Measurements from ENCODE around the gene GASK1A.

GASK1A gene

GRCh38 chr3:42982645-42983412, 3.7 kb downstream of the GASK1A start:
- DNase-seq (ENCODE audit: low read depth in 2 of 2) = no peak

DNA sequence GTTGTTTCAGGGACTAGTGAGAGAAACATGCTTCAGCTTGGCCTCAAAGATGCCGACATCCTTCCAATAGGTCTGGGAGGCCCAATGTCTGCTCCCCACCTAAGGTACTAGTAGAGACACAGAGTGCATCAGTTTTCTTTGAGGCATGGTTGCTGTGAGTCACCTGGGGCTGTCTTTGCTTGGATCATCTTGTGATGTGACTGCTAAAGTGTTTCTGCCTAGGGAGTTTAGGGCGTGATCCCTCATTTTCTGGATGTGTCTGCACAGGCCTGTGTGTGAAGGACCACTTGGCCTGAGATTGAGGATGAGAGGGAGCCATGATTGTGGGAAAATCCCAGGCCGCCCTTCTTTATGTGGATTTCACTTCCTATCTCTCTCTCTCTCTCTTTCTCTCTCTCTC, 4.8 kb downstream of the GASK1A start:
- no peak for DNase-seq (ENCODE audit: low read depth in 2 of 2)

- no peak for DNase-seq (ENCODE audit: low read depth in 2 of 2)
These were observed 5.6 kb downstream of the GASK1A start for GRCh38 chr3:42984701-42985100.

DNA sequence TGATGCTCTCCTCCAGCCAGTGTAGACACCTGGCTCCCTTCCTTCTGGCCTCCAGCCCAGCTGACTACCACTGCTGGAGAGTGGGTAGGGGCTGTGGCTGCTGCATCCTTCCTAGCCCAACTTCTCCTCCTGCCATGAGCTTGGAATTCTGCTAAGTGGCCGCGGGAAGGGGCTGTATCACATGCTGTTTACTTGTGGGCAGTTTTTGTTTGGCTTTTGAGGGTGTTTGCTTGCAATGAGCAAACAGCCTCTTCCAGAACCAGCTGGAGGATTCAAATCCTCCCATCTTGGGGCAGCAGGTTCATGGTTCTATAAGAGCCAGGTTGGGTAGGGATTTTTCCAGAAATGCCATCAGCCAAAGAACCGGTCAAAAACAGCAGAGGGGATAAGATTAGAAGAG, 9.0 kb downstream of the GASK1A start:
- DNase-seq (ENCODE audit: low read depth in 2 of 2) = no peak

GRCh38 chr3:42988566-42988965, 9.5 kb downstream of the GASK1A start:
- DNase-seq (ENCODE audit: low read depth in 2 of 2) = no peak

- DNase-seq (ENCODE audit: low read depth in 2 of 2) = no peak
These were observed 12.5 kb downstream of the GASK1A start for GRCh38 chr3:42991341-42992315.

DNA sequence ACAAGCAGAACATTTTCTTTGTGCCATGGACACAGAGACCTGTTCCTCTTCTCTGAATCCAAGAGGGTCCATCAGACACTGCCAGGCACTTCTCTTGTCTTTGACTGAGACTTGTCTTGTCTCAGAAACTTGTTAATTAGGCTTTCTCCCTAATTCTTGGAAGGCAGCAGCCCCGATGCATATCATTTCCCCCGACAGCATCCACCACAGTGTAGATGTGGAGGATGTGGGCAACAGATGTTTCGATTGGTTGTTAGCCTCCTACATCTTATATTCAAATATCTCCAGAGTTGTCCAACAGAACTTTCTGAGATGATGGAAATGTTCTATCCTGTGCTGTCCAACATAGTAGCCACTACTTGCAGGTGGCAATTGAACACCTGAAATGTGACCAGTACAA, 15.5 kb downstream of the GASK1A start:
- DNase-seq (ENCODE audit: low read depth in 2 of 2) = no peak

- DNase-seq (ENCODE audit: low read depth in 2 of 2) = no peak
These were observed 16.9 kb downstream of the GASK1A start for GRCh38 chr3:42996021-42996420.

GRCh38 chr3:42996633-42997075, 17.5 kb downstream of the GASK1A start:
- no peak for DNase-seq (ENCODE audit: low read depth in 2 of 2)

GRCh38 chr3:42999212-42999611, 20.1 kb downstream of the GASK1A start:
- DNase-seq (ENCODE audit: low read depth in 2 of 2) = no peak

GRCh38 chr3:42999632-43000031, 20.5 kb downstream of the GASK1A start:
- no peak for DNase-seq (ENCODE audit: low read depth in 2 of 2)

DNA sequence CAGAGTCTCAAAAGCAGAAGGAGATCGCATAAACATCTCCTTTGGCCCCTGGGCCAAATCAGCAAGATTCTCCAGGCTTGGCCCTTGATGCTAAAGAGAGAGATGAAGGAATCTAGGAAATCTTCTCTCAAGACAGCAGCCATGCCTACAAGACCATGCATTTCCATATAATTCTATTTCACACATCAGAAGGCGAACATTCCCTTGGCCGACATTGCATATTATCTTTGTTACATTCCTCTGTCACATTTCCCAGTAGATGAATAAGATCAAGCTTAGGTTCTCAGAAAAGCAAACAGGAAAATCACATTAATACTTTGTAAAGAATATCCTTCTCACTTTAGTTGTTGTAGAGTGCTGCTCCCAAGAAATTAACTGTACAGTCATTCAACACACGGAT, 21.3 kb downstream of the GASK1A start:
- DNase-seq (ENCODE audit: low read depth in 2 of 2) = no peak

DNA sequence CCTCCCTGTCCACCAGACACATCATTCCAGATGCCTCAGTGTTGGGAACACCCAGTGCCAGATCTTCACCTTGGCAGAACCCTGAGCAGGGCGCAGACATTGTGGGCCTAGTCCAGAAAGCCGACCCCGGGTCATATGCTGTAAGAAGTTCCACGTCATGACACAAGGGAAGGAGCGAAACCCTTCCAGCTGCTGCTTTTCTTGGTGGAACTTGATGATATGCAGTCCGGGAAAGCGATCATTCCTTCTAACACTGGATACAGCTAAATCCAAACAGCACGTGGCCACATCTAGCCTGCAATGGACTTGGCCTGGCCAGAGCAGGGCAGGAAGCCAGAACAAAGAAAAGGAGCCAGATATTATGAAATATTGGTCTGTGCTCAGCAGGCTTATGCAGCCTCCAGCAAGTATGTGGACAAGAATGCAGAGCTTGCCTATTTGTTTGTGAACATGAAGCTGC, 22.0 kb downstream of the GASK1A start:
- DNase-seq (ENCODE audit: low read depth in 2 of 2) = no peak

DNA sequence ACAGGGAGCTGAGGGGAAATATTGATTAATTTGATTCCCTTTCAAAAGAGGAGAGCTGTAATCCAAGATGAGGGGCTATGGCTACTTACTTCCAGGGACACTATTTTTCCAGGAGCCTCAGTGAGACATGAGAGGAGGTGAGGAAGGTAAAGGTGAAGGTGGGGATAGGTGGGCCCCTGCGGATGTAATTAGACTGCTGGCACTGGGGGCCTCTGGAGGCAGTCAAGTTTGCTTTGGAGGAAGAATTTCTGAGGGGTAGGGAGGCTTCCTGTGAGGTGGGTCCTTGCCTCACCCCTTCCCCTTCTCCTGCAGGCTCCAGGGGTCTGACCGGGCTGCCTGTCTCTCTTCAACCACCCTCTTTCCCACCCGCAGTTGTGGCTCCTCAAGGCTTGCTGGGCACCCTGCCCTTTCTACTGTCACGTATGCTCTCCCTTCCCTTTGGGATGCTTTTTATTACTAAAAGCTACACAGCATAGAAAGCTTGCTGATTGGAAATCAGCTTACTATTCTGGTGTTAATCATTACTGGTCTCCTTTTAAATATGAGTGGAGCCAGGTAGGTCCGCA, 22.5 kb downstream of the GASK1A start:
- DNase-seq (ENCODE audit: low read depth in 2 of 2) = no peak

GRCh38 chr3:43004282-43004681, 25.2 kb downstream of the GASK1A start:
- DNase-seq (ENCODE audit: low read depth in 2 of 2) = no peak

- no peak for DNase-seq (ENCODE audit: low read depth in 2 of 2)
These were observed 26.1 kb downstream of the GASK1A start for GRCh38 chr3:43005253-43005652.

- no peak for DNase-seq (ENCODE audit: low read depth in 2 of 2)
These were observed 26.9 kb downstream of the GASK1A start for GRCh38 chr3:43005981-43006380.

DNA sequence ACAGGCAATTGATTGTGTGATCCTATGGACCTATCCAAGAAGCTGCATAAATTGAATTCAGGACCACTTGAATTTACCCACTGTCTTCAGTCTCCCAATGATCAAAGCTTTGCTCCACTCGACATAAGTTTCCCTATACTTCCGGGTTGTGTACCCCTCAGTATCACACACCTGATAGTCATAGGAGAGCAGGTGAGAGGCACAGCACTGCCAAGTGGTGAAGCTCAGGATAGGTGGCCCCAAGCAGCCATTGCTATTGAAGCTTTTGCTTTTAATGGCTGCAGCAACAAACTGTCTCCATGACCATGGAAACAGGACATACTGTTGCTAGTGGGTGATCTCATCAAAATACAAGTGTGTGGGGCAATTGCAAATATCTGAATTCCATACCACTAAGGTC, 27.7 kb downstream of the GASK1A start:
- no peak for DNase-seq (ENCODE audit: low read depth in 2 of 2)

DNA sequence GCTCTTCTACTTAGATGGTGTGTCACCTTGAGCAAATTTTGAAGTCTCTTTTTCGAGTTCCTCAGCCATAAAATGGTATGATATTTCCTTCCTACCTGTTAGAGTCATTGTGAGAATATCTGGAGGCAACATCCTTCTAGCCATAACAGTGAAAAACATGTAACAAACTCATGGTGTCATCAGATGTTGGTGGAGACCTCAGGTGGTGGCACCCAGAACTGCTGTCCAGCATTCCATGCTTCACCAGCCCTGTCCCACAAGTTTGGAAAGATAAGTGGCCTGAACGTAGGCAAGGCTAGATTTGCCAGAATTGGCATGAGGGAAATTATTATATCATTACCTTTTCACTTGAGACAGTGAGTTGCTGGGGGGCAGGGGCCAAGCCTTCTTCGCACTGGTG, 30.4 kb downstream of the GASK1A start:
- DNase-seq (ENCODE audit: low read depth in 2 of 2) = no peak

- no peak for DNase-seq (ENCODE audit: low read depth in 2 of 2)
These were observed 31.5 kb downstream of the GASK1A start for GRCh38 chr3:43010638-43011037.

GRCh38 chr3:43011638-43012037, 32.5 kb downstream of the GASK1A start:
- no peak for DNase-seq (ENCODE audit: low read depth in 2 of 2)

DNA sequence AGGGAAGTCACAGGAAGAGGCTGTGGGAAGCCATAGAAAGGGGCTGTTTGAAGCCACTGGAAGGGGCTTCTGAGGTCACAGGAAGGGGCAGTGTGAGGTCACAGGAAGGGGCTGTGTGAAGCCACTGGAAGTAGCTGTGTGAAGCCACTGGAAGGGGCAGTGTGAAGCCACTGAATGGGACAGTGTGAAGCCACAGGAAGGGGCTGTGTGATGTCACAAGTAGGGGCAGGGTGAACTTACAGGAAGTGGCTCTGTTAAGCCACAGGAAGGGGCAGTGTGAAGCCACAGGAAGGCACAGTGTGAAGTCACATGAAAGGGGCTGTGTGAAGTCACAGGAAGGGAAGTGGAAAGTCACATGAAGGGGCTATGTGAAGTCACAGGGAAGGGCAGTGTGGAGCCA, 33.1 kb downstream of the GASK1A start:
- no peak for DNase-seq (ENCODE audit: low read depth in 2 of 2)
